ENCODE measurements around the gene ENO1. TPM values are rescaled to one million over a fixed set of nuclear protein-coding genes. Genes with fewer than 3 reads are reported as not detected.
A peak's percentile ranks its signal among the peaks of the same experiment; 100 is the strongest.
"Not testable (repeated sequence)": the region's sequence is repeated elsewhere in the genome, so short reads cannot be mapped to it uniquely, and the experiment has no call there.

ENO1 gene
- polyA plus RNA-seq, 1 donor: 341 TPM

DNA sequence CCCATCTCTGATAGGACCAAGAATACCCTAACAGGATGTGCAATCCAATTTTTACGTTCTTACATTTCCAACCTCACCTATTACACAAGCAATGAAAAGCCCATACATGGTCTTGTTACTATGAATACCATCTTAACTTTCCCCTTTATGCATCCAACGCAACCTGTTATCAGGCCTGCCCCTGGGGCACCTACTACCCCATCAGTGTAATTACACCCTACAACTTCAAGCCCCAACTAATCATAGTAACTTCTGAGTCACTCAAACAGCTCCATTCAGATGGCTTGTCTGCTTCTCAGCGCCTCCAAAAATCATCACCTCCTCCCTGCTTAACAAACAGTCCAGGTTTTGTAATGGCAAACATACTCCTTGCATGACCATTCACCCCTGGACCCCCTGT is 18.3 kb upstream of the ENO1 start:
- DNase-seq (ENCODE audit: low read depth): not testable (repeated sequence)

GRCh38 chr1:8892026-8892425 is 13.5 kb upstream of the ENO1 start:
- no peak for DNase-seq (ENCODE audit: low read depth)

GRCh38 chr1:8891401-8891800 is 12.9 kb upstream of the ENO1 start:
- no peak for DNase-seq (ENCODE audit: low read depth)

DNA sequence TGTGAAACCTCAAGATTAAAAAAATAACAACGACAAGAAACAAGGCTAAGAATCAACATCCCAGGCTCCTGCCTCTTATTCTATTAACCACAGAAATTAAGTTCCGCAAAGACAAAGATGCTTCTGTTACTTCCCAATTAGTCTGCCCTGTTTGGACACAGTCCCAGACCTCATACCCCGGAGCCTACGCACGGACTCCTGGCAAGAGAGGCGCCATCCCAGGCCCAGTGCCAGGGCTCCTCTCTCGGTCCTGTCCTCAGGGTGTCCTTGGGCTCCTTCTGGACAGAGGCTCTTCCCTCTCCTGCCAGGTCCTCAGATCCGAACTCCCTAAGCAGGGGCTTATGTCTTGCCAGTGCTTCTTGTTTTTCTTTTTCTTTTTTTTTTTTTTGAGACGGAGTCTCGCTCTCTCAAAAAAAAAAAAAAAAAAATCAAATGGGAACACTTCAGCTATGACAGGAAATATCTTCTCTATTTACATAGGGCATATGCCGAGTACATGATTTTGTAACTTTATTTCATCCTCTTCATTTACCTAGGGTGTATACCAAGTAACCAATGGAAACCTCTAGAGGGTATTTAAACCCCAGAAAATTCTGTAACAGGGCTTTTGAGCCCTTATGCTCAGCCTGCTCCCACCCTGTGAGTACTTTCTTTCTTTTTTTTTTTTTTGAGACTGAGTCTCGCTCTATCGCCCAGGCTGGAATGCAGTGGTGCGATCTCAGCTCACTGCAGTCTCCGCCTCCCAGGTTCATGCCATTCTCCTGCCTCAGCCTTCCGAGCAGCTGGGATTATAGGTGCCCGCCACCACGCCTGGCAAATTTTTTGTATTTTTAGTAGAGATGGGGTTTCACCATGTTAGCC is 11.7 kb upstream of the ENO1 start:
- no peak for DNase-seq (ENCODE audit: low read depth)

- no peak for DNase-seq (ENCODE audit: low read depth)
Measured at GRCh38 chr1:8889103-8889846, 10.8 kb upstream of the ENO1 start.

GRCh38 chr1:8886589-8886988 is 8.1 kb upstream of the ENO1 start:
- DNase-seq (ENCODE audit: low read depth): no peak

GRCh38 chr1:8886031-8886524 is 7.6 kb upstream of the ENO1 start:
- not testable (repeated sequence) for DNase-seq (ENCODE audit: low read depth)

DNA sequence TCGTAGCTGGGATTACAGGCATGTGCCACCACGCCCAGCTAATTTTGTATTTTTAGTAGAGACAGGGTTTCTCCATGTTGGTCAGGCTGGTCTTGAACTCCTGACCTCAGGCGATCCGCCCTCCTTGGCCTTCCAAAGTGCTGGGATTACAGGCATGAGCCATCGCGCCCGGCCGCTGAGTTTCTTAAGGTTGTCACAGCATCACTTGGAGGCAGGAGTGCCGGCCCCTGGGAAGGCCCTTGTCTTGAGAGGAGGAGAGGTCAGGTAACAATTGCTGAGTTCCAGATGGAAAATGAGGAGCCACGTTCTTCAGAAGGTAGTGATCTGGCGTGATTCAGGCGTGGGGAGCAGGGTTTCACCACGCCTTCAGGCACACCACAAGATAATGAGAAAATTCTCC is 5.6 kb upstream of the ENO1 start:
- not testable (repeated sequence) for DNase-seq (ENCODE audit: low read depth)

GRCh38 chr1:8883491-8883890 is 5.0 kb upstream of the ENO1 start:
- DNase-seq (ENCODE audit: low read depth): no peak

- DNase-seq (ENCODE audit: low read depth): no peak
Measured at GRCh38 chr1:8879922-8880676, 1.6 kb upstream of the ENO1 start.

- no peak for DNase-seq (ENCODE audit: low read depth)
Measured at GRCh38 chr1:8879464-8879921, 1.0 kb upstream of the ENO1 start.

DNA sequence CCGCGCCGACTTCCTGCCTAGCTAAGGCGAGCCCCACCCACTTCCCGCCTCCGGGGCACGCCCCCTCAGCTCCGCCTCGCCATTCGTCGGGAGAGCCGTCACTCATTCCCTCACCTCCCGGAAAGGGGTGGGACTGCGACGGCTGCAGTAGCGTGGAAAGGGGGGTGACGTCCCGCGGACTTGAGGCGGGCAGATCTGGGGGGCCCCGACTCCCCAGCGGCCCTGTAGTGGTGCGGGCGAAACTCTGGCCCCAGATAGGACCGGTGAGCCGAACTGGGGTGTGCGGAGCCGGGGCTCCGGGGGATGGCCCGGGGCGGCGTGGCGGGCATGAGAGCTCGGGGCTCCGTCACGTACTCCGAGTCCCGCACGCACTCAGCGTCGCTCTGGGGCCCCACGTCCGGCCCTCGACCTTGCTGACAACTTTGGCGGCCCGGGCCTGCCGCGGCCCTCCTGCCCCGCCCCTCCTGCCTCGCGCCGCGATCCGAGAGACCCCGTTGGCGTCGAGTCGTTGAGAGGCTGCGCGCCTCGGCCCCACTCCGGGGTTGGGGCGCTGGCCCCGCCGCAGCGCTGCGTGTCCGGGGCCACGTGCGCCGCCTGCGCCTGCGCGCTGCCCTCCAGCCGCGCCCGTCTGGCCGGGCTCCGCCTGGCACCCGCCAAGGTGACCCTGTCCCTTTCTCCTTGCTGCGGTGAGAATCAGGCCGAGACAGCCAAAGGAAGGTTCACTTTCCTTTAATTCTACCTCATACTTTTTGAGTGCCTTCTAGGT is 395 bp upstream of the ENO1 start:
- DNase-seq (ENCODE audit: low read depth): peak; percentile 88

GRCh38 chr1:8876087-8876486 is 2.4 kb downstream of the ENO1 start:
- DNase-seq (ENCODE audit: low read depth): no peak

DNA sequence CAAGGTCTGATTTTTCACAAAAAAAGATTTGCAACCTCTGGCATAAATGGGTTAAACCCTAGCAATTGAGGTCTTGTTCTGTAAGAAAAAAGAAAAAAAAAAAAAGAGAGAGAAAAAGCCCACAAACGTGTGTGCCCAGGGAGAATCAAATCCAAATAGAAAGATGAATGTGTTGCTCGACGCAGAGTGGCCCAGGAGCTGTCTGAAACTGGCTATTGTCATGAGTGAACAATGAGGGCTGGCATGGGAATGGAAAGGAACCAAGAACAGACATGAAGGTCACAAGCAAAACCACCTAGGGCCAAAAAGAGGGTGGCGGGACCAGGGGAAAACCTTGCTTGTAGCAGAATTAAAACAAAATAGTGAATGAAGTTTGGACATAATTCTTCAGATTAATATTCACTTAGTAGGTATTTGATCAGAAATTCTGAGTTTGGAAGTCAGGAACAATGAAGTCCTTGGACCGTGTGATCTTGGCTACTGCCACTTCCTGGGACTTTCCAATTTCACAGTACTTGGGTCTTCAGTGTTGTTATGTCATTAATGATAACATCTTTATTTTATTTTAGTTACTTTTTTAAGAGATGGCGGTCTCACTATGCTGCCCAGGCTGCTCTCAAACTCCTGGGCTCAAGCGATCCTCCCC is 3.1 kb downstream of the ENO1 start:
- no peak for DNase-seq (ENCODE audit: low read depth)

DNA sequence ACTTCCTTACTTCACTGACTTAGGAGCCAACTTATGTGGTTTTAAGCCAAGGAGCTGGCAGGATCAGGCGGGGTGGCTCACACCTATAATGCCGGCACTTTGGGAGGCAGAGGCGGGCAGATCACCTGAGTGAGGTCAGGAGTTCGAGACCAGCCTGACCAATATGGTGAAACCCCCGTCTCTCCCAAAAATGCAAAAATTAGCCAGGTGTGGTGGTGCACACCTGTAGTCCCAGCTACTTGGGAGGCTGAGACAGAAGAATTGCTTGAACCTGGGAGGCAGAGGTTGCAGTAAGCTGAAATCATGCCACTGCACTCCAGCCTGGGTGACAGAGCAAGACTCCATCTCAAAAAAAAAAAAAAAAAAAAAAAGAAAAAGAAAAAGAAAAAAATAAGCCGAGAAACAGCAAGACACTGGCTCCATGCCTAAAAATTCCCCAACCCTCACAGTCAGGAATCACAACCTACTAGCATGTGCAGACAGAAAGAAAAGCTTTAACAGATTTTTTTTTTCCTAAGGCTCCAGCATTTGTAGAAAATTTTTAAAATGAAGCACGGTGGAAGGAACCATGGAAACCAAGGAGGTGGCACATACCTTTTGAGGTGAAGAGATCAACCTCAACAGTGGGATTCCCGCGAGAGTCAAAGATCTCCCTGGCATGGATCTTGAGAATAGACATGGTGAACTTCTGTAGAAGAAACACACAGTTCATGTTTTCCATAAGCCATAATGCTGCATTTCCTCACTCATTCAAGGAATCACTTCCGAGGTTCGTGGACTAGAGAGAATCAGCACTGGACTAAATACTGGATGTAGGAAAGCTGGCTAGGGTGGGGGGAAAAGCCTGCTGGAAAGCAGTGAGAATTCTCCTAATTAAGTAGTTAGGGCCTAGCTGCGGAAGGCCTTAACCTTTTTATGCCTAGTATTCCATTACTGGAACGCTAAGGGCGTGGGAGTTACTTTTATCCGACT is 4.0 kb downstream of the ENO1 start:
- no peak for DNase-seq (ENCODE audit: low read depth)

GRCh38 chr1:8873506-8874229 is 4.8 kb downstream of the ENO1 start:
- no peak for DNase-seq (ENCODE audit: low read depth)

GRCh38 chr1:8873001-8873400 is 5.5 kb downstream of the ENO1 start:
- no peak for DNase-seq (ENCODE audit: low read depth)

GRCh38 chr1:8871965-8872399 is 6.5 kb downstream of the ENO1 start:
- DNase-seq (ENCODE audit: low read depth): no peak

DNA sequence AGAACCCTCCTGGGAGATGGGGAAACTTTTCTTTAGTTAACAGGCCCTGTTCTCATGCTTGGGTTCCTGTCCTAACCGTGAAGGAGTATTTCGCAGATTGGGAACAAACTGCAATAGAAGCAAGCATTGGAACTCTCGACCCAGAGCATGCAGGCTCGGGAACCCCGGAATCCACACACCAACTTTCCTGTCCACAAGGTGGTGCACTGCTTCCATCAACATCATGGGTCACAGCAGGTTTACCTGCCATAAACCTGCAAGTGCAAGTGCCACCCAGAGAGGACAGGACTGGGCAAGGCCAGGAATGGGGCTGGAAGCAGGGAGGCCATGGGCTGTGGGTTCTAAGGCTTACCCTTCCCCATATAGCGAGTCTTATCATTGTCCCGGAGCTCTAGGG is 6.9 kb downstream of the ENO1 start:
- no peak for DNase-seq (ENCODE audit: low read depth)

Measured in forelimb muscle (tissue), 1 donor.